CD4-positive, alpha-beta T cell treated with Interleukin-15 for 4 hours (primary cell): ENCODE data around the gene NSDHL.

ENCODE experiments used
- DNase-seq: peaks from one replicate; pipeline ENCODE4 v3.0.0-alpha.2; 2020; ENCODE audit warnings: low spot score

The NSDHL gene

DNA sequence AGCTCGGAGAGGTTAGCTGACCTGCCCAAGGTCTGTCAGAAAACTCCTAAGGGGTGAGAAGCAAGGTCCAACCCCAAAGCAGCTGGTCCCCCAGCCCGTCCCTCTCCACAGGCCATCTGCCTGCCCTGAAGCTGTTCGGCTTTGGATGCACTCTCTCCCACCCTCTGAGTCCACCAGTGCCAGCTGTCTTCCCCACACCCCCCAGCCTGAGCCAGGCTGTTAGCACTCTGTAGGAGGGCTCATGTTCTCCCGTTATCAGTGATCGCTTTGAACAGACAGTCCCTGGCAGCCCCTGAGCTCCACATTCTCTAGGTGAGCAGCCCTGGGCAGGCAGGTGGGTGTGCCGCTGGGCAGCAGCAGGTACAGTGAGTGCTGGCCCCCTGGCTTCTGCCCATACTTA is 83.0 kb downstream of the NSDHL start:
- DNase-seq = no peak

- DNase-seq = no peak
These were observed 84.8 kb downstream of the NSDHL start for GRCh38 chrX:152915541-152916241.

GRCh38 chrX:152917656-152918579 is 87.1 kb downstream of the NSDHL start:
- no peak for DNase-seq

DNA sequence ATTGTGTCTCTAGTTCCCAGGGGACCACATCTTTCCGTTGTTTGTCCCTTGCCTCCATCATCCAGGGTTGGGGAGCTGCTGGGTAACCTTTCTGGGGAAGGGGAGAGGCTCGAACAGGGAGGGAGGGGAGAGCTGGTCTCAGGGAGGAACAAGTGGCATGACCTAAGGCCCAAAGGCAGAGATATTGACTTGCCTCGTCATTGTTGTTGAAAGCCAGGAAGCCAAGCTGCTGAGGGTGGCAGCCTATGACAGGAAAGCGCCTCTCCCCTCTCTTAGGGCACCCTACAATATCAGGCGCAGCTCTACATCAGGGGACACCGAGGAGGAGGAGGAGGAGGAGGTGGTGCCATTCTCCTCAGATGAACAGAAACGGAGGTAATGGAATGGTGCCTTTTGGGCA is 87.8 kb downstream of the NSDHL start:
- no peak for DNase-seq
